MM.1S (cell line): ENCODE results near the gene TCF7L2.

Experiments
- EZH2 ChIP-seq: fragments of 300-600 bp; sonication (generic); optimal IDR thresholded peaks from 2 replicates; pipeline ENCODE3; 2017; ENCODE audit warnings: low read depth, mild to moderate bottlenecking, antibody characterized with exemption, low read length, mixed read lengths
- EZH2phosphoT487 ChIP-seq: fragments of 300-600 bp; sonication (generic); IDR thresholded peaks from 2 replicates; pipeline ENCODE4 v1.6.1; 2018; ENCODE audit warnings: antibody characterized with exemption, low read length
- TF ChIP-seq, protein P1 (sequence below): fragments of 300-600 bp; sonication (generic); IDR thresholded peaks from 2 replicates; pipeline ENCODE4 v1.5.1; 2016; ENCODE audit warnings: antibody characterized with exemption, low read length, mixed read lengths

DNA sequence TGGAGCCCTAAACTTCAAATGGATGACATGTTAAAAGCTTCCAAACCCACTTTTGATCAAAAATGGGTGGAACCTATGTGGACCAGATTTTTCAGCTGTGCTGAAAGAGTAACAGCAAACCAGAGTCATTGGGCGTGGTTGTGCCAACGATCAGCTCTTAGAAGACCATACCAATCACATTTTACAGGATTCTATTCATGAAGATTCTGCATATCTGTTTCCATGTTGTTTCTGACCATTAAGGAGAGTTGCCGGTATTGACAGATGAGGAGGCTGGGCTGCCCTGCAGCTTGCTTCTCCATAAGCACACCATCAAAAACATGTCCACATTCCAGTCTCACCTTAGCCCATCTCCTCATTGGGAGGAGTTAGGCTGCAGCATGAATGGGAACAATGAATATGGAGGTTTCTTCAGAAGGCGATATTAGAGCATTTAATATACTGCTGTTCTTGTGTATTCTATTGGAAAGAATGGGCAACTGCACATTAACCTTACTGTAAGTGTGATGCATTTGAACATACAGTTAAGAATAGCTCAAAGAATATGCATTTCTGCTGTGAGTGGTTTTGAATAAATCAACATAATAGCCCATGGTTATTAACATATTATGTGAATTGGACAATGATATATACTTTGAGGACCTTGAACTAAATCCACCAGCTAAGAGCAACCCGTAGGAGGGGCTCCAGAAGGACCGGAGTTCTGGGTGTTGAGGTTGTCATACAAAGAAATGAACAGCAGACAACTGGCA lies 116.7 kb downstream of the TCF7L2 start:
- TF ChIP-seq, protein P1, sequence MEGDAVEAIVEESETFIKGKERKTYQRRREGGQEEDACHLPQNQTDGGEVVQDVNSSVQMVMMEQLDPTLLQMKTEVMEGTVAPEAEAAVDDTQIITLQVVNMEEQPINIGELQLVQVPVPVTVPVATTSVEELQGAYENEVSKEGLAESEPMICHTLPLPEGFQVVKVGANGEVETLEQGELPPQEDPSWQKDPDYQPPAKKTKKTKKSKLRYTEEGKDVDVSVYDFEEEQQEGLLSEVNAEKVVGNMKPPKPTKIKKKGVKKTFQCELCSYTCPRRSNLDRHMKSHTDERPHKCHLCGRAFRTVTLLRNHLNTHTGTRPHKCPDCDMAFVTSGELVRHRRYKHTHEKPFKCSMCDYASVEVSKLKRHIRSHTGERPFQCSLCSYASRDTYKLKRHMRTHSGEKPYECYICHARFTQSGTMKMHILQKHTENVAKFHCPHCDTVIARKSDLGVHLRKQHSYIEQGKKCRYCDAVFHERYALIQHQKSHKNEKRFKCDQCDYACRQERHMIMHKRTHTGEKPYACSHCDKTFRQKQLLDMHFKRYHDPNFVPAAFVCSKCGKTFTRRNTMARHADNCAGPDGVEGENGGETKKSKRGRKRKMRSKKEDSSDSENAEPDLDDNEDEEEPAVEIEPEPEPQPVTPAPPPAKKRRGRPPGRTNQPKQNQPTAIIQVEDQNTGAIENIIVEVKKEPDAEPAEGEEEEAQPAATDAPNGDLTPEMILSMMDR, result no peak
- no peak for TF ChIP-seq EZH2
- no peak for TF ChIP-seq EZH2phosphoT487
